ENCODE measurements around the gene TIPIN.

GRCh38 chr15:66288551-66289185 is 67.8 kb downstream of the TIPIN start:
- no peak for TF ChIP-seq POLR2A (IDR thresholded peaks at IDR 0.05; ENCODE audit: extremely low read depth, insufficient read length)
- no peak for TF ChIP-seq CTCF (IDR thresholded peaks at IDR 0.05; ENCODE audit: low read depth, low read length)
